DND-41 (cell line): ENCODE data around the gene DES.

ENCODE experiments used
- CTCF ChIP-seq: IDR thresholded peaks from 2 replicates; pipeline ENCODE4 v1.5.1; 2012; ENCODE audit warnings: borderline replicate concordance, low read length, moderate library complexity, mild to moderate bottlenecking; ENCODE audit not compliant: poor library complexity, severe bottlenecking; ENCODE audit errors: extremely low read depth
- EZH2 ChIP-seq: IDR thresholded peaks from 3 replicates; pipeline ENCODE4 v1.6.1; 2012; ENCODE audit warnings: borderline replicate concordance, low read depth, mild to moderate bottlenecking, moderate library complexity, low read length, inconsistent platforms; ENCODE audit not compliant: severe bottlenecking

DNA sequence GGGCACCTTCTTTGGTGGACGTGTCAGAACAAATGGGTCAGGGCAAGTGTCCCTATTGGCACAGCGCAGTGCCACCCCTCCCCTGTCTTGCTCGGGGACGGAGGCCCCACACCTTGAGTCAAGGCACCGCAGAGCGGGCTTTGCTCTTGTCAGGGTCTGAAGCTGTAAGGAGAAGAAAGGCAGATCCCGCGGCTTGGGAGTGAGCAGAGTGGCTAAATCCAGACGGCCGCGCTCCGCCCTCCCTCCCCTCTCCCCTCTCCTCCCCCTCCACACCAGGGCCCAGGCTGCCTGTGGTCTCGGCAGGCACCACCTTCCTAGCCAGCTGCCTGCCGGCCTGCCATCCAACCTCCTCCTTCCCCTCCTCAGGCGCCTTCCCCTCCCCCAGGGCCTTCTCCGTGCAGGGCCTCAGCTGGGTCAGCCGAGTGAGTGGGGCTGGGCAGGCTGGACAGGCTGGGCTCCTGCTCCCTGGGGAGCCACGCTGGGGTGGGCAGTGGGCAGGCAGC lies 42.3 kb downstream of the DES start:
- TF ChIP-seq CTCF (no peak), EZH2 (no peak)
